ENCODE results near the gene WDR70. TPM values are rescaled to one million over a fixed set of nuclear protein-coding genes. Genes with fewer than 3 reads are reported as not detected.

The WDR70 gene
- total RNA-seq, 1 experiment from 2014 or later = 25.0 TPM

- peak overlapping the region; percentile 30 for H3K27ac ChIP-seq (ENCODE audit: low read length)
- H3K4me3 ChIP-seq (ENCODE audit: low read length) = peak overlapping the region; percentile 25
- intact Hi-C loops (cut with micrococcal nuclease) = loop anchor here (5.0 to 10.0 kb wide), 2 partner anchors 162 to 840 kb away; partner anchors contain the start of gene NIPBL
- POLR2A ChIA-PET (ENCODE audit: unreplicated experiment) = no interaction called here
- H3K9me3 ChIP-seq (ENCODE audit: low read length) = no peaks in the 10 kb centered on the region
- peak overlapping the region; percentile 21 for H2AFZ ChIP-seq (ENCODE audit: low read length)
- peaks cover 34% of the 10 kb centered on the region for H3K4me1 ChIP-seq (ENCODE audit: insufficient read depth, low read length)
- no TSS peak for BruUV-seq (replicated peaks)
- H3F3A ChIP-seq (ENCODE audit: low read length, unreplicated experiment) = no peaks in the 10 kb centered on the region
- CTCF ChIA-PET = no interaction called here
- no peaks in the 10 kb centered on the region for H3K9me2 ChIP-seq (replicated peaks; ENCODE audit: low read length)
- no peaks in the 10 kb centered on the region for H3K79me2 ChIP-seq (ENCODE audit: low read length)
- DNase-seq = no peak
- TF ChIP-seq EZH2phosphoT487 (IDR thresholded peaks at IDR 0.05; ENCODE audit: borderline replicate concordance, low read length) (no peak), CTCF (conservative IDR thresholded peaks at IDR 0.05; ENCODE audit: low read depth, low read length) (no peak), EZH2 (IDR thresholded peaks at IDR 0.05; ENCODE audit: low read length, unreplicated experiment) (no peak)
- H4K20me1 ChIP-seq (ENCODE audit: low read length) = no peaks in the 10 kb centered on the region; the same call in 1 of the 2 replicates
- no peaks in the 10 kb centered on the region for H3K27me3 ChIP-seq (ENCODE audit: low read length)
- no peaks in the 10 kb centered on the region for H3K36me3 ChIP-seq (ENCODE audit: low read depth, low read length)
- H3K4me2 ChIP-seq (ENCODE audit: low read length) = peak overlapping the region; percentile 70
- H3K9ac ChIP-seq (ENCODE audit: low read length) = no peak overlapping the region
- ATAC-seq = peak; percentile 42
Observed at GRCh38 chr5:37717276-37717612, 338.1 kb downstream of the WDR70 start.

GRCh38 chr5:37717613-37718431 is 338.7 kb downstream of the WDR70 start:
- Histone ChIP-seq H3K36me3 (ENCODE audit: low read depth, low read length) (no peaks in the 10 kb centered on the region), H3K9me2 (replicated peaks; ENCODE audit: low read length) (no peaks in the 10 kb centered on the region), H4K20me1 (ENCODE audit: low read length) (no peaks in the 10 kb centered on the region; the same call in 1 of the 2 replicates), H3K4me2 (ENCODE audit: low read length) (peak overlapping the region; percentile 70), H3K27ac (ENCODE audit: low read length) (peak overlapping the region; percentile 30), H3K4me1 (ENCODE audit: insufficient read depth, low read length) (peaks cover 40% of the 10 kb centered on the region), H3K27me3 (ENCODE audit: low read length) (no peaks in the 10 kb centered on the region), H3K4me3 (ENCODE audit: low read length) (peak overlapping the region; percentile 25), H3K9ac (ENCODE audit: low read length) (no peak overlapping the region), H3K9me3 (ENCODE audit: low read length) (no peaks in the 10 kb centered on the region), H2AFZ (ENCODE audit: low read length) (peak overlapping the region; percentile 21), H3F3A (ENCODE audit: low read length, unreplicated experiment) (no peaks in the 10 kb centered on the region), H3K79me2 (ENCODE audit: low read length) (no peaks in the 10 kb centered on the region)
- BruUV-seq (replicated peaks) = no TSS peak
- ChIA-PET POLR2A (ENCODE audit: unreplicated experiment) (interaction anchor here (0.6 kb wide), 1 partner anchor 71 kb away, joined by 3 read pairs; no protein-coding TSS in a partner anchor), CTCF (no interaction called here)
- DNase-seq (peak; percentile 93), ATAC-seq (peak; percentile 94)
- intact Hi-C loops (cut with micrococcal nuclease) = loop anchor here (5.0 to 10.0 kb wide), 2 partner anchors 163 to 841 kb away; partner anchors contain the start of gene NIPBL
- TF ChIP-seq EZH2phosphoT487 (IDR thresholded peaks at IDR 0.05; ENCODE audit: borderline replicate concordance, low read length) (no peak), CTCF (conservative IDR thresholded peaks at IDR 0.05; ENCODE audit: low read depth, low read length) (no peak), EZH2 (IDR thresholded peaks at IDR 0.05; ENCODE audit: low read length, unreplicated experiment) (no peak)

GRCh38 chr5:37720550-37720952 is 341.4 kb downstream of the WDR70 start:
- no peaks in the 10 kb centered on the region for H3K36me3 ChIP-seq (ENCODE audit: low read depth, low read length)
- H3K4me3 ChIP-seq (ENCODE audit: low read length) = no peak overlapping the region
- no peak for TF ChIP-seq CTCF (conservative IDR thresholded peaks at IDR 0.05; ENCODE audit: low read depth, low read length)
- no peak for TF ChIP-seq EZH2phosphoT487 (IDR thresholded peaks at IDR 0.05; ENCODE audit: borderline replicate concordance, low read length)
- no peak for TF ChIP-seq EZH2 (IDR thresholded peaks at IDR 0.05; ENCODE audit: low read length, unreplicated experiment)
- no TSS peak for BruUV-seq (replicated peaks)
- no peaks in the 10 kb centered on the region; the same call in 1 of the 2 replicates for H4K20me1 ChIP-seq (ENCODE audit: low read length)
- peaks cover 52% of the 10 kb centered on the region for H3K4me1 ChIP-seq (ENCODE audit: insufficient read depth, low read length)
- DNase-seq = no peak
- intact Hi-C loops (cut with micrococcal nuclease) = loop anchor here (5.0 kb wide), 1 partner anchor 308 kb away; no protein-coding TSS in a partner anchor
- no peak for ATAC-seq
- H3K9ac ChIP-seq (ENCODE audit: low read length) = no peak overlapping the region
- H2AFZ ChIP-seq (ENCODE audit: low read length) = no peak overlapping the region
- ChIA-PET POLR2A (ENCODE audit: unreplicated experiment) (no interaction called here), CTCF (no interaction called here)
- no peaks in the 10 kb centered on the region for H3F3A ChIP-seq (ENCODE audit: low read length, unreplicated experiment)
- no peak overlapping the region for H3K4me2 ChIP-seq (ENCODE audit: low read length)
- H3K27me3 ChIP-seq (ENCODE audit: low read length) = no peaks in the 10 kb centered on the region
- H3K9me2 ChIP-seq (replicated peaks; ENCODE audit: low read length) = no peaks in the 10 kb centered on the region
- no peaks in the 10 kb centered on the region for H3K79me2 ChIP-seq (ENCODE audit: low read length)
- H3K27ac ChIP-seq (ENCODE audit: low read length) = no peak overlapping the region
- no peaks in the 10 kb centered on the region for H3K9me3 ChIP-seq (ENCODE audit: low read length)
